ENCODE data around the gene SUPT3H. TPM values are rescaled to one million over a fixed set of nuclear protein-coding genes. Genes with fewer than 3 reads are reported as not detected.

Gene SUPT3H
- total RNA-seq, 2 donors from 2014 or later: 5.3 to 6.6 TPM

GRCh38 chr6:44804016-44804415, 573.7 kb downstream of the SUPT3H start:
- no peaks in the 10 kb centered on the region for H3K9me3 ChIP-seq
- H3K4me3 ChIP-seq: no peak overlapping the region
- H3K27ac ChIP-seq: no peak overlapping the region
- TF ChIP-seq CTCF (IDR thresholded peaks at IDR 0.05): no peak
- no peaks in the 10 kb centered on the region for H3K4me1 ChIP-seq (ENCODE audit: control insufficient read depth in 1 of 2, low read depth in 2 of 2)
- ATAC-seq (ENCODE audit: insufficient number of reproducible peaks, low FRiP score, low read depth) (no peak), DNase-seq (ENCODE audit: low spot score) (no peak)
- H3K36me3 ChIP-seq: no peaks in the 10 kb centered on the region
- H3K27me3 ChIP-seq (replicated peaks; ENCODE audit: insufficient read depth): no peaks in the 10 kb centered on the region

GRCh38 chr6:44800784-44801592, 576.7 kb downstream of the SUPT3H start:
- Histone ChIP-seq H3K27me3 (replicated peaks; ENCODE audit: insufficient read depth) (no peaks in the 10 kb centered on the region), H3K9me3 (no peaks in the 10 kb centered on the region), H3K4me1 (ENCODE audit: control insufficient read depth in 1 of 2, low read depth in 2 of 2) (no peaks in the 10 kb centered on the region), H3K27ac (no peak overlapping the region), H3K4me3 (no peak overlapping the region), H3K36me3 (no peaks in the 10 kb centered on the region)
- ATAC-seq (ENCODE audit: insufficient number of reproducible peaks, low FRiP score, low read depth) (no peak), DNase-seq (ENCODE audit: low spot score) (no peak)
- no peak for TF ChIP-seq CTCF (IDR thresholded peaks at IDR 0.05)

- H3K9me3 ChIP-seq: no peaks in the 10 kb centered on the region
- no peak for ATAC-seq (ENCODE audit: insufficient number of reproducible peaks, low FRiP score, low read depth)
- no peak for TF ChIP-seq CTCF (IDR thresholded peaks at IDR 0.05)
- no peak overlapping the region for H3K27ac ChIP-seq
- no peaks in the 10 kb centered on the region for H3K27me3 ChIP-seq (replicated peaks; ENCODE audit: insufficient read depth)
- DNase-seq (ENCODE audit: low spot score): no peak
- H3K4me3 ChIP-seq: no peak overlapping the region
- H3K36me3 ChIP-seq: no peaks in the 10 kb centered on the region
- H3K4me1 ChIP-seq (ENCODE audit: control insufficient read depth in 1 of 2, low read depth in 2 of 2): no peaks in the 10 kb centered on the region
Measured at GRCh38 chr6:44800171-44800783, 577.5 kb downstream of the SUPT3H start.

- Histone ChIP-seq H3K36me3 (no peaks in the 10 kb centered on the region), H3K4me1 (ENCODE audit: control insufficient read depth in 1 of 2, low read depth in 2 of 2) (no peaks in the 10 kb centered on the region), H3K27me3 (replicated peaks; ENCODE audit: insufficient read depth) (no peaks in the 10 kb centered on the region), H3K27ac (no peak overlapping the region), H3K4me3 (no peak overlapping the region), H3K9me3 (no peaks in the 10 kb centered on the region)
- ATAC-seq (ENCODE audit: insufficient number of reproducible peaks, low FRiP score, low read depth) (no peak), DNase-seq (ENCODE audit: low spot score) (no peak)
- no peak for TF ChIP-seq CTCF (IDR thresholded peaks at IDR 0.05)
Measured at GRCh38 chr6:44797746-44798145, 580.0 kb downstream of the SUPT3H start.

- H3K36me3 ChIP-seq: no peaks in the 10 kb centered on the region
- DNase-seq (ENCODE audit: low spot score) (no peak), ATAC-seq (ENCODE audit: insufficient number of reproducible peaks, low FRiP score, low read depth) (no peak)
- no peak for TF ChIP-seq CTCF (IDR thresholded peaks at IDR 0.05)
- no peaks in the 10 kb centered on the region for H3K27me3 ChIP-seq (replicated peaks; ENCODE audit: insufficient read depth)
- no peak overlapping the region for H3K4me3 ChIP-seq
- H3K4me1 ChIP-seq (ENCODE audit: control insufficient read depth in 1 of 2, low read depth in 2 of 2): no peaks in the 10 kb centered on the region
- H3K9me3 ChIP-seq: no peaks in the 10 kb centered on the region
- H3K27ac ChIP-seq: no peak overlapping the region
Measured at GRCh38 chr6:44795326-44795725, 582.4 kb downstream of the SUPT3H start.
